Prostate gland (tissue), 2 donors: ENCODE results near the gene COLEC12.

Experiments
- CTCF ChIP-seq, 4 experiments: fragments of 200-600 bp in 2 of 4; fragments of 450-650 bp in 2 of 4; sonication (generic) in 2 of 4; IDR thresholded peaks; 1 replicate in 3 of 4; 2 replicates in 1 of 4; pipeline ENCODE4 v1.5.1; 2016 to 2019; ENCODE audit warnings: antibody characterized with exemption in 4 of 4, mild to moderate bottlenecking in 2 of 4, moderate library complexity in 2 of 4
- POLR2A ChIP-seq: fragments of 450-650 bp; IDR thresholded peaks from one replicate; pipeline ENCODE4 v1.6.1; 2016; ENCODE audit warnings: antibody characterized with exemption, mild to moderate bottlenecking
- POLR2AphosphoS5 ChIP-seq: sonication (generic); formaldehyde crosslinking; IDR thresholded peaks from one replicate; pipeline ENCODE4 v1.6.1; 2017; ENCODE audit warnings: antibody characterized with exemption

- TF ChIP-seq CTCF (IDR thresholded peaks at IDR 0.05) (no peak), POLR2A (no peak), POLR2AphosphoS5 (no peak)
Observed at GRCh38 chr18:476251-476664, 24.2 kb downstream of the COLEC12 start.
